HG02884 (cell line): Measurements from ENCODE around the gene SYPL2.
"Not testable (repeated sequence)": the region's sequence is repeated elsewhere in the genome, so short reads cannot be mapped to it uniquely, and the experiment has no call there.

Experiments used
- ATAC-seq: cut with Tn5 transposase; IDR thresholded peaks from one replicate; pipeline ENCODE4 v1.9.1; 2021; ENCODE audit warnings: mild to moderate bottlenecking, moderate library complexity; ENCODE audit not compliant: unreplicated experiment

SYPL2 gene

DNA sequence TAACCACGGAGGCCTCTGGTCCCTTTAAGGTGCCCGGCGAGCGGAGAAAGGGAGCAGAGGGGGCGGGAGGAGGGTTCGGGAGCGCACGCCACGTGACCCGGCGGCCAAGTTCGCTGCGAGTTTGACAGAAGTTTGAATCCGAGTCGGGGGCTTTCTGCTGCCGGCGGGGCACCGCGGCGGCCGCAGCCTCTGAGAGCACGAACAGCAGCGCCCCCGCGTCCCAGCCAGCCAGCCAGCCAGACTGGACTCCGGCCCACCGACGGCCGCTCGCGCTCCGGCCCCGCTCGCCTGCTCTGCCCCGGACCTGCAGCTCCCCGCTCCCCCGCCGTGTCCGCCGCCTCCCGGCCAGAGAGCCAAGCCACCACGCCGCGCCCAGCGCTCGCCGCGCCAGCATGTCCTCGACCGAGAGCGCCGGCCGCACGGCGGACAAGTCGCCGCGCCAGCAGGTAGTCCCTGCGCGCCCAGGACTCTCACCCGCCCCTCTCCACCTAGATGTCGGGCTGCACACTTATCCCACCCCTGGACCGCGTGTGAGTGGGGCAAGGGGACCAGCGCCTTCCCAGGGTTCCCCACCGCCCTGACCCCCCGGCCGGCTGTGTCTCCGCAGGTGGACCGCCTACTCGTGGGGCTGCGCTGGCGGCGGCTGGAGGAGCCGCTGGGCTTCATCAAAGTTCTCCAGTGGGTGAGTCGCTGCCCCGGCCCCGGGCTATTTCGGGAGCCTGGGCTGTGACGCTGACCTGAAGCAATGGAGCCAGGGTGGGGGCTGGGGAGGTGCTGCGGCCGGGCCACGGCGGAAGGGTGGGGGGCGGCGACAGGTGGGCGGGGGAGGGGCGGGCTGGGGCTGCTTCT, at the start of gene SYPL2:
Gene SYPL2, plus strand, starts transcription at position 95 of the 849 bp plus-strand sequence. Its CDS starts 298 bp downstream, at position 393.
- ATAC-seq: no peak

DNA sequence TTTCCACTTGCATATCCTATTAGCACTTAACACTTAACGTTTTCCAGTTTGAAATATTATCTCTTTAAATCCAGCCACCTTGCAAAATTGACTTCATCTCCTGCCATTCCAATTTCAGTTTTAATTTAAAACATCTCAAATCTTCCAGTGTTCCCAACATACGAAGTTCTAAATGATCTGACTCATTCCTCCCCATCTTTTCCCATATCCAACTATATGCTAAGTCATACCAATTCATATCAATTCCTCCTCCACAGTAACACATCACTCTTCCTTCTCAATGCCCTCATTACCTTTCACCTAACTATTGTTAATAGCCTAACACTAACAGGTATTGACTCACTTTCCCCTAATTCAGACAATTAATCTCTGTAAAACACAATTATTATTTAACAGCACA, 42.8 kb upstream of the SYPL2 start:
- ATAC-seq: no peak

DNA sequence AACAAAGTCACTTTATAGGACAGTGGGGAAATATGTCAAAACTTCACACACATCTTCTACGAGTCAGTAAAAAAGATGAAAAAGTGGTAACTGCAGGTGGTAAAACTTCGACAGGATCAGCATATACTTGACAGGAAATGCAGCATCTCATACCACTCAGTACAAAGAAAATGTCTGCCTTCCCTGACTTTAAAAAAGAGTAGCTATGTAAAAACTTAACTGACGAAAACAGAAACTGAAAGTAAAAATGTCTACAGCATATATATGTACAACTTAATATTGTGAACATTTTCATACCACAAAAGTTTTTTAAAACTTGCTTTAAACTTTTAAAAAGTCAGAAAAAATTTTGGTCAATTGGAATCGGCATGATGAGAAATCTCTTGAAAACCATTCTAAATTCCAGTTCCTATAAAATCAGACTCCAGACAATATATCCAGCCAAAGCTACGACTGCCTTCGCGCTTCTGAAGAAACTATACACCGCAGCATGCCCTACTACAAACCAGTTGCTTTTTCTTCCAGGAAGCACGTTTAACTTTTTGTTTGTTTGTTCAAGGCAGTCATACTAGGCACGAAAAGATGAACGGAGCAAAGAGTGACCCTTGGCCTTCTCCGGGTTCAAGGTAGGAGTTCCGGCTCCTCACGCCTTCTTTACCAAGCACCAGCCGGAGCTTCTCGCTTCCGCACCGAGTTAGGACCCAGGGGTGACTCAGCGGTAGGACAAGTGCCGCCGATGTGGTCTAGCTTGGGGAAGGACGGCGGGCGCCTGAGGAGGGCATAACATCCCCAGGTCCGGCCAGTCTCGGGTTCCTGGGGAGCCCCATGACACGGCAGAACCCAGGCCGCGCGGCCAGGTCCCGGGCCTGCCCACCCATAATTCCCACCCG, 40.7 kb upstream of the SYPL2 start:
- peak; percentile 26 for ATAC-seq

DNA sequence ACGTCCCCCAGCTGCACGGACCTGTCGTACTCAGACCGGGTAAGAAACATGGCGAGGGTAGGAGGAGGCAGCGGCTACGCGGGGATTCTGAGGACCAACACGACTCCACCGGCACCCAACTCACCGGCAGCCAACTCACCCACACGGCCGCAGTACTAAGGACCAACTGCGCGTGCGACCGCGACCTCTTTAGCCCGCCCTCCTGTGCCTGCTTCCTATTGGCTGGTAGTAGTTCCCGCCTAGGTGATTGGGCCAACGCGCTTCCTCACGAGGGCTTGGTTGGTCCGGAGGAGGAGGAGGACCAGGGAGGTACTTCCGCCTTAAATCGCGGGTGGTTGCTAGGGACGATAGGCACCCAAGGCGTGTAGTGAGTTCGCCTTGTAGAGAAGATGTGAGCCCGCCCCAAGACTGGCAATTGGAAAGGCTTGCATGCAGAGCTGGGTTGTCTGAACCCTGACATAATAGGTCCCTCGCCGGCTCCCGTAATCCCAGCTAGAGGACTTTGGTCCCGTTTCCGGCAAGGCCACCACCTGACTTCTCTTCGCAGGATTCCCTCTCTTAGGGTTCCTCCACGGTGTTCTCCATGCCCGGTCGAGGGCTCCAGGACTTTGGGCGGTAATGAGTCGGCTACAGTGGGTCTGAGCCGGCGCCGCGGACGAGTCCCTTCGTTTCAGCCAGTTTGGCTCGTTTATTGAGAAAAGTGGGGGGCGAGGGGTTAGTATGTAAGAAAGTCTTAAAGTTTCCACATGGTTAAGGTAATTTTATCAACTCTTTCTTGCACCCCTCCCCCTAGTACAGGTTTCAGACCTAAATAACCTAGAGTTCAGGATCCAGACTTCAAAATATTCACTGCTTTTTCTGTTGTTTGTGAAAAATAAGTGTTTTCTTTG, 39.8 kb upstream of the SYPL2 start, which contains the start of gene PSMA5:
Gene PSMA5, minus strand, starts transcription at position 168 of the 890 bp plus-strand sequence. Its CDS starts 118 bp downstream, at position 50.
- peak; percentile 95 for ATAC-seq

DNA sequence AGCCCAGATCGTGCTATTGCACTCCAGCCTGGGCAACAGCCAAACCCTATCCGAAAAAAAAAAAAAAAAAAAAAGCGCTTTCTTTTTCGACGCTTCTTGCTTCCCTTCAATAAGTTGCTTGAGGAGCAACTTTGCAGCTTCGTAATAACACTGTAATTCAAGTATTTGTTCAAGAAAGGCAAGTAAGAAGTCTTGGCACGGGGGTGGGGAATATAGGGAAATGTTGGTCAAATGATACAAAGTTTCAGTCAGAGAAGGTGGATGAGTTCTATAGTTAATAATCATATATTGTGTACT, 39.2 kb upstream of the SYPL2 start:
- no peak for ATAC-seq

DNA sequence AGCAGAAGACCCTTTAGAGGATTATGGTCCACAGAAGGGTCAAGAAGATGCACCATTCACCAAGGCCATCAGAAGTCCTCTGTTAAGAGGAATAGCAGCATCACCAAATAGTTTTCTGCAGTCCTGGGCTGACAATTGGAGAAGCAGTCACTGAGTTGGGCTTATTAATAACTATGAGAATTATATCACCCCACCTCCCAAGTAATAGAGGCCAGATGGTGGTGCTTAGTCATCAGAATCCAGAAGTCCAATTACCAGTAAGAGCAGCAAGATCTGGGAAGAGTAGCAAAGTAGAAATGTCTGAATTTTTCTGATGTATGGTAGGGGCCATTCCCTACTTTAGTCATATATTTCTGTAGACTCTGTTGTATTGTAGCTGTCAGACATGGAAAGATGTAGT, 34.0 kb upstream of the SYPL2 start:
- ATAC-seq: no peak

DNA sequence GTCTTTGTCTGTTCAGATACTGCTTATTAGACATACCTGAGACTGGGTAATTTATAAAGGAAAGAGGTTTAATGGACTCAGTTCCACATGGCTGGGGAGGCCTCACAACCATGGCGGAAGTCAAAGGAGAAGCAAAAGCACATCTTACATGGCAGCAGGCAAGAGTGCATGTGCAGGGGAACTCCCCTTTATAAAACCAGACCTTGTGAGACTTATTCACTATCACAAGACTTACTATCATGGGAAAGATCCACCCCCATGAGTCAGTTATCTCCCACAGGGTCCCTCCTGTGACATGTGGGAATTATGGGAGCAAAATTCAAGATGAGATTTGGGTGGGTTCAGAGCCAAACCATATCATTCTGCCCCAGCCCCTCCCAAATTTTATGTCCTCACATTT, 33.0 kb upstream of the SYPL2 start:
- no peak for ATAC-seq

DNA sequence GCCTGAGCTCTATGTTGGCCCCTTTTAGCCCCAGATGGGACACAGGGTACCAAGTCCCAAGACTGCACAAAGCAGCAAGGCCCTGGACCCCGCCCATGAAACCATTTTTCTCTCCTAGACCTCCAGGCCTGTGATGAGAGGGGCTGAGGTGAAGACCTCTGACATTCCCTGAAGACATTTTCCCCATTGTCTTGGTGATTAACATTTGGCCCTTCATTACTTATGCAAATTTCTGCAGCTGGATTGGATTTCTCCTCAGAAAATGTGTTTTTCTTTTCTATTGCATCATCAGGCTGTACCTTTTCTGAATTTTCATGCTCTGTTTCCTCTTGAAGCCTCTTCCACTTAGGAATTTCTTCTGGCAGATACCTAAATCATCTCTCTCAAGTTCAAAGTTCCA, 31.9 kb upstream of the SYPL2 start:
- ATAC-seq: no peak

DNA sequence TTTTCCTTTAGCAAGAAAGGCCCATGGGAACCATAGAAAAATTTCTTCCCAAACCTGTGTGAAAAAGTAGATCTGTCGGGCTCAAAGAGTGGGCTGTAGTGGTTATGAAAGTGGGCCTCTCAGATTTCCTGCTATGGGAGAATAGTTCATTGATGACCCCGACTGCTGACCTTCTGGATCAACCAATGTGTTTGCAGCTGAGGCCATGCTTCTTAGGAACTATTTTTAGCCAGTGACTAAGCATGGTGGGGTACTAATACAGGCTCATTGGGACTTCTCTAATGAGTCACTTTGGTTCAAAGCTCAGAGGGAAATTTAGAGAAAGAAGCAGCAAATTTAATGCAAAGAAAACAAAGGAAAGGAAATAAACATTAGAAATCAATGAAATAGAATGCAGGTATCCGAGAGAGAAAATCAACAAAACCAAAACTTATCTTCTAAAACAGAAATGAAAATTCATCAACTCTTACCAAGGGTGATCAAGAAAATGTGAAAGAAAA, 27.5 kb upstream of the SYPL2 start:
- ATAC-seq: no peak

DNA sequence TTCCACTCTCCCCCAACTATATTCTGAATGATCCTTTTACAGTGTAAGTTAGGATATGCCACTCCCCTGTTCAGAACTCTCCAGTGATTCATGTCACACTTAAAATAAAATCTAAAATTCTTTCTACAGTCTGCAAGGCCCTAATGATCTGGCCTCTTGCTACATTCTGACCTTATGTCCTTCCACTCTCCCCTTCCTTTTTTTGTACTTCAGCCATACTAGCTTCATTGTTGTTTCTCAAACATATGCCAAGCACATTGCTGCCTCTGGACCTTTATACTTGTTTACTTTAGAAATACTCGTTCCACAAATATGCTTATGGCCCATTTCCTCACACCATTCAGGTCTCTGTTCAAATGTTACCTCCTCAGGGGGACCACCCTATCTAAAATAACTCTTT, 25.3 kb upstream of the SYPL2 start:
- ATAC-seq: no peak

DNA sequence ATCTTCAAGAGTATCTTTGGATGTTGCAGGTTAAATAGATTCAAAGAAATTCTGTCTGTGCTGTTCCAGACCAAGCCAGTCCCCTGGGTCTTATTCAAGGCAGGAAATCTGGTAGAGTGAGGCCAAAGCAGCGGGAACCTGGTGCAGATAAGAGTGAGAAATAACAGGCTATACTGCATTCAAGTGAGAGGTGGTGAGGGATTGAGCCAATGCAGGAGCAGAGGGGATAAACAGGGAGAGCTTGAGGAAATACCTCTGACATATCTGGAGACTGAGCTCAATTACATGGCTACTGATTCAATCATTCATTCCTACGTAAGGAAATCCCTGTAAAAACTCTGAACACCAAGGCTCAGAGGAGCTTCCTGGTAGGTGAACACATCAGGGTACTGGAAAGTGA, 22.9 kb upstream of the SYPL2 start:
- no peak for ATAC-seq

DNA sequence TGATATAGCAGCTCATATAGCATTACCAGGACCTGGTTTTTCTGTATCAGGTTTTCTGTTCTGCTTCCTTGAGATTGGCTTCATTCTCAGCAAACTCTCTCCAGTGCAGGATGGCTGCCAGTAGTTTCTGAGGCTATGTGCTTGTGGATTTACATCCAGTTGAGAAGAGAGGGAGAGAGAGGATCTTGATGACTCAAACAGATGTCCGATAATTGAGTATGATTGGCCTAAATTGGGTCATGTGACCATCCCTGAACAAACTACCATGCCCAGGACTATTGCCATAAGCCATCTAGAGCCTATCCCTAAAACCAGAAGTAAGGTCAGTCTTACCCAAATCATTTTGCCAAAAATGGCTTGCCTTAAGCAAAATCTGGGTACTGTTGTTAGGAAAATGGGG, 22.0 kb upstream of the SYPL2 start:
- no peak for ATAC-seq

DNA sequence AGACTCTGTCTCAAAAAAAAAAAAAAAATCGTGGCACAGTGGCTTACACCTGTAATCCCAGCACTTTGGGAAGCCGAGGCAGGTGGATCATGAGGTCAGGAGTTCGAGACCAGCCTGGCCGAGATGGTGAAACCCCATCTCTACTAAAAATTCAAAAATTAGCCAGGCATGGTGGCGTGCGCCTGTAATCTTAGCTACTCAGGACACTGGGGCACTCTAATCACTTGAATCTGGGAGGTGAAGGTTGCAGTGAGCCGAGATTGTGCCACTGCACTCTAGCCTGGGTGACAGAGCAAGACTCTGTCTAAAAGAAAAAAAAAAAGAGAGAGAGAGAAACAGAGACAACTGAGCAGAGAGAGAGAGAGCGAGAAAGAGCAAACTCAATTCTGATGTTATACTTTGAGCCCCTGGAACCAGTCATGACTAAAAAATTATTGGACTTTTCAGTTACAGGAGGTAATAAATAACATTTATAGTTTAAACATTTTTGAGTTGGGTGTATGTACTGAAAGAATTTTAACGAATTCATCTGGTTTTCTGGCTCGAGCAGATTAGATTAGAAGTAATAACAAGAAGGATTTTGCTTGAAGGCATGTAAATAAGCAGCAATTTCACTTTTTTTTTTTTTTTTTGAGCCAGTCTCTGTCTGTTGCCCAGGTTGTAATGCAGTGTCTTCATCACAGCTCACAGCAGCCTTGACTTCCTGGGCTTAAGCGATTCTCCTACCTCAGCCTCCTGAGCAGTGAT, 20.2 kb upstream of the SYPL2 start:
- ATAC-seq: not testable (repeated sequence)

DNA sequence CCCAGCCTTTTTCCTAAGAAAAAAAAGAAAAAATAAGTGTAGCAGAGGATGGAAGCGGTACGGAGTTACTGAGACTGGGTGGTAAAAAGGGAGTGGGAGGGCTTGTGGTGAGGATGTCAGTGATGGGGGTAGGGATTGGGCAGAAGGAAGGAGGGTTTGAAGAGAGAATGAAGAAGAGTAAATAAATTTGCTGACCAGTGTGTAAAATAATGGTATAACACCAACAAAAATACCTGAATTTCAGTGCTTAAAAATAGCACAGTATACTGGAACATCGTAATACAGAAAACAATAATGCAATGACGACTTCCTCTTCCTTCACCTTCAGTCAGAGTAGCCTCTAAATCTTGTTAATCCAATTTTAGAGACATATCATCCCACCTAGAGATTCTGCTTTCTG, 18.8 kb upstream of the SYPL2 start:
- ATAC-seq: no peak

DNA sequence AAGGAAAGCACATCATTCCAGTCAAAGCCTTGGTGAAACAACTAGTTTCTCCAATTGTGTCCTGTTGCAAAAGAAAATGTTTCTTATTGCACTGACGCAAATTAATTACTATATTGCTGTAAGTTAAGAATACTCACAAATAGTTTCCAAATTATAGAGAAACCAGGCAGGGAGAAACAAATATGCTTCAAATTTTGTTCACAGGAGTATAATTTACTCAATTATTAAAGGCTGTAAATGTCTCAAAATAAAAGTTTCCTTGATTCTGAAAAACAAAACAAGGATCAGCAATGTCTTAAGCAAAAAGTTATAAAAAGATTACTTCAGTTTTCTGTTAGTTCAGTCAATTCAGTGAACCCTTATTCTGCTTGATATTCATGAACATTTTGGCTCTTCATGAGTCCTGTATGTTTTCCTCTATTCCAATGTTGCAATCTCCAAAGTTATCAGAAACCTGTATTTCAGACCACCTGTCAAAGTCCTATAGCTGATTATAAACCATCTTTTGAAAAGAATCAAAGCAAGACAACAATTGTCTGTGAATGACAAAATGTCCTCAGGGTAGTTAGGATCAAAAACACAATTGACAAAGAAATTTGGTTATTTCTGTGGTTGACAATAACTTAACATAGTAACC, 11.7 kb upstream of the SYPL2 start:
- ATAC-seq: no peak

DNA sequence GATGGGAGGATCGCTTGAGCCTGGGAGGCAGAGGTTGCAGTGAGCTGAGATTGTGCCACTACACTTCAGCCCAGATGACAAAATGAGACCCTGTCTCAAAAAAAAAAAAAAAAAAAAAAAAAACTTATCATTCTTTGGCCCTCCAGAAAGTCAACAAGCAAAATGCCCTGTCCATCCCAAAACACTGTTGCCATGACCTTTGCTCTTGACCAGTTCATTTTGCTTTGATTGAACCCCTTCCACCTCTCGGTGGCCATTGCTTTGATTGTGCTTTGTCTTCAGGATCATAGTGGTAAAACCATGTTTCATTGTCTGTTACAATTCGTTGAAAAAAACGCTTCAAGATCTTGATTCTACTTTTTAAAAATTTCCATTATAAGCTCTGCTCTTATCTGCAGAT, 8.5 kb upstream of the SYPL2 start:
- ATAC-seq: no peak

DNA sequence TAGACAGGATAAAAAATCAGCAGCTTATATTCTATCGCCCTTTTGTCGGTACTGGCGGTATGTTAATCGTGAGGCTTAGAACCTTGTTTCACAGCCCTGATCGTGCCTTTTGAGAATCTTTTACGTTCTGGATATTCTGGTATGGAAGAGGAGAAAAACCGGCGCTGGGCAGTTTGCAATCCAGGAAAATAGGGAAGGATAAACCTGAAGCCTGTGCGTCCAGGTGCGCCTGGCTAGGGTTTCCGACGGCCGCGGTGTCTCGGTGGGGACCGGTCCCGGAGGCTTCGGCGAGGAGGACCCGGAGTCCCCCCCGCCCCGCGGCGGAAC, 258 bp upstream of the SYPL2 start:
- no peak for ATAC-seq

DNA sequence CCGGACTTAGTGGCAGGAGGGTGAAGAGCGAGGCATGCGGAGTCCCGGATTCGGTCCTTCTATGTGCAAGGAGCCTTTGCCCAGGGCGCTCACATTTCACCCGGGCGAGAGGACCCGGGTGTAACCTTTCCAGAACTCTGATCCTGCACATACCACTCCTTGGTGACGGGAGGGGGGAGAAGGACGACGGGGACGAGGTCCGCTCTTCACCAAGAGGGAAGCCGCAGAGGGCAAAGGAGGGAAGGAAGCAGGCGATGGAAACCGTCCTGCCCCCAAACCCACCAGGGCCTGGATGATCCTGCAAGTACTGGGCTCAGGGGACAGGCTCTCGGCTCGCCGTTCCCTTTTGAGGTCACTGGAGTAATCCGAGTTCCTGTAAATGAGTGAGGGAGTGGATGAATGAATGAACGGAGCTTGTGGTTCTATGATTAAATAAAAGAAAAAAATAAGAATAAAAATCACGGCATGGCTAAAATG, 993 bp downstream of the SYPL2 start:
- no peak for ATAC-seq

DNA sequence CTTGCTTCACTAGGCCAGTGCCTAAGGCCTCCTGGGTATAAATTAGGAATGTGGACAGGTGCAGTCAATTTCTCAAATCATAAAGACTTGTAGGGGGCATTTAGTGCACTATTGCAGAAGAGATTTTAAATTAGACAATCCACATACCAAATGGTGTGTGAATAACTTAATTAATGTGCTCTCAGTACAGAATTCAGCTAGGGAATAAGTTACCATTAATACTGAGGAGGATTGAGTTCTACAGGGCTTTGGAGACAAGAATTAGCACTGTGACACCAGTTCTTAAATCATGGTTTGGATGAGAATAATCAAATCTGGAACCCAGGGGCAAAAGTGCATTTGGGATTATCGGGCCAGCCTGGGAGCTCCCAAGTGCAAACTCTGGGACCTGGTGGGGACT, 1.7 kb downstream of the SYPL2 start:
- ATAC-seq: no peak

DNA sequence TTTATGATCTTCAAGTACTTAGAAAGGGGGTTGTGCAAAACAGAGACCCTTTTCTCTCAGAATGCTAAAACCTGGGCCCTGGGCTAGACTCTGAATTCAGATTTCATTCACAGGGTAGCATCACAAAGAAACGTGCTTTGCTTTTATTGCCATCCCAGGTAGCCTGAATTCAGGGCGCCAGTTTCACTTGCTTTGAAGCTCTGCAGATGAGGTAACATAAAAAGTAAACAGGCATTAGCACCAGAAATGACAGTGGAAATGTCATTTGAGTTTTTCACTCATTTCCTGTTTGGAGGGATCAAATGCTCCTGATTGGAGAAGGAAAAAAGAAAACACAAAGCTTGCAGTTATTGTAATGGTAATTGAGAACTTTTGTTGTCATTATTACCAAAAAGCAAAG, 2.6 kb downstream of the SYPL2 start:
- no peak for ATAC-seq
